NCI-H345 treated with DMSO at 0.1 percent for 48 hours (cell line): ENCODE results near the gene AUTS2.

ENCODE experiments used
- DNase-seq: peaks from one replicate; lab custom pipeline; 2025; ENCODE audit not compliant: unreplicated experiment; lab: John Stamatoyannopoulos, UW

Gene AUTS2

DNA sequence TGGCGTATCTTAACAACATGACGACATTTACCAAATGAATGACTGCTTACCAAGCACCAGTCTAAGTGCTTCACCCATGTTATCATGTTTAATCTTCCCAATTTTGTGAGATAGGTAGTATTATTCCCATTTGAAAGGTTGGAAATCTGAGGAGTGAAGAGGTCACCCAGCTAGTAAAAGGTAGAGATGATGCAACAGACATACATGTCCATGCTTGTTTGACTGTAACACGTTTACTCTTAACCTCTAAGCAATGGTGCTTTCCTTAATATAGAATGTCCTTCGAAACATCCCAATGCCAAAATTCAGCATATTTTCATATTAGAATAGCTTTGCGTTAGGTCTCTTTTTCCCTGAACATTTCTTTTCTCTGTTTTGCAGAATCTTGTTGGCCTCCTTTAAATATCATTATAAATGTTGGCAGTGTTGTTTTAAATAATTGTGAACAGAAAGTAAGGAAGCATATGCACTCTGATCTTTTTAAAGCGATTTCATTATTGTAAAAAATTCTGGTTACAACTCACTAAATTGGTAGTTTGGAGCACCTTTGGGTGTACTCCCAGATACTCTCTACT is 722.8 kb downstream of the AUTS2 start:
- DNase-seq = no peak

DNA sequence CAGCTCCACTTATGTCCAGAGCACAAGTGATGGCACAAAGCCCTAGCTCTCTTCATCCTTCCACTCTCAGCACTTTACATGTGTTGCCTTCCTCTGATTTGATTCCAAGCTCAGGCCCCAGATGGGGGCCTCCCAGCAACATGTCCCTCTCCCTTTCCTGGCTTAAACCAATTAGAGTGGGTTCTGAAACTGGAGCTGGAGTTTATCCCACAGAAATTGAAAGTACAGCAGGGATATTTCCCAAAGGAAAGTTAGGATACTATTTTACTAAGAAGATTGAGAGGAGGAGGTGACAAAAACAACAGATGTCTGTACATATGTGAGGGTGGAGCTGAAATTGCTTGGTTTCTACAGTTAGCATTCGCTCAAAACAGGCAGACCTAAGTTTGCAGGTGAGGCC is 724.6 kb downstream of the AUTS2 start:
- DNase-seq = no peak

DNA sequence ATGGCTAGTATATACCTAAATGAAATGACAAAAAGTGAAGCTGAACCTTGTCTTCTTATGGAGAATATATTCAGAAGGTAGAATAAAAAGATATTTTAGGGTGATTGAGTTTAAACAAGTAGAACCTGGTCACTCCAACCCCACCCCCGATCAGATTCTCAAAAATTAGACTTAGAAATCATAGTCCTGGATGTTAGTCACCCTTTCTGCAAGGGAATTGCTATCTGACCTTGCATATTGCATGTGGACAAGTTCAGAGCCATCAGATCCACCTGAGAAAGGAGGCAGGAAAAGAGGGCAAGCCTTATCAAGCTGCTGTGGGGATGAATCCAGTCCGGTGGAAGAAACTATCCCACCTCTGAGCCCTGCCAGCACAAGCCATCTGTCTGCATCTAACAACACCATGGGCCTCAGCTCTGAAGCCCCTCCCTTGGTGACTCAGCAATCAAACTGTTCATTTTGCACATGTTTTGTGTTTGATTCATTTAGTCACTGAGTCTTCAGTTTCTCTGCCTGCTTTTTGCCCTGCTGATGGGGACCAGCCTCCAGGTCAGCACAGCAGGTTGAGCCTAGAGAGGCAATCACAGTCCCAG is 727.3 kb downstream of the AUTS2 start:
- no peak for DNase-seq

DNA sequence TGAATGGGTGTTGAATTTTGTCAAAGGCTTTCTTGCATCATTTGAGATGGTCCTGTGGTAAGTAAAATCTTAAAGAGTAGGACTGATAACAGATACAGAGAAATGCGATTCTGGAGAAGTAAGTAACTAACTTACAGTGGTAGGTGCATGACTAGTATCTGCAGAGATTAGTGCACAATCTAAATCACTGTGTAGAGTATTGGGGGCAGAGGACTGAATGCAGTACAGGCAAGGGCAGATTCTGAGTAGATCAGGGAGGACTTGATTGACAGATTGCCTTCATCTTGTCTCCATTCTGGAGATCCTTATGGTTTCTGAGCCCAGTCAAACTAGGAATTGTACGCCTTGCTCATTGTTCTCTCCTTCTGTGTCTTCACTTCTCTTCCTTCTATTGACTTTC is 736.0 kb downstream of the AUTS2 start:
- no peak for DNase-seq

DNA sequence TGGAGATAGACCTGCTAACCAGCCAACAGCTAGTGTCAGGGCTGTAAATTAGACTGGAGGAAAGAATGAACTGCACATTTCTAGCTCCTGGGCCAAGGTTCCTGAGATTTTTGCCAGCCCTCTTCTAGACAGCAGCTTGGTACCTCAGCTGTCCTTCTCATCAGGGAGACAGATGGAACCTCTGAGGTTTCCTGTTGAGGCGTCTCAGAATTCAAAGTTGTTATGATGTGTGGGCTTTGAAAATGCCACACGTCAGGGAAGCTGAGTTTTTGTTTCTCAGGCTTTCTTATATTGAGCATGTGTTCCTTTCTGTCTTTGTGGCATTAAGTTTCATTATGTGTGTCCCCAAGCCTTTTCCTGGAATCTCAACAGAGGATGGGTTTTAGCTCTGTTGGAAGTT is 736.6 kb downstream of the AUTS2 start:
- DNase-seq = no peak

DNA sequence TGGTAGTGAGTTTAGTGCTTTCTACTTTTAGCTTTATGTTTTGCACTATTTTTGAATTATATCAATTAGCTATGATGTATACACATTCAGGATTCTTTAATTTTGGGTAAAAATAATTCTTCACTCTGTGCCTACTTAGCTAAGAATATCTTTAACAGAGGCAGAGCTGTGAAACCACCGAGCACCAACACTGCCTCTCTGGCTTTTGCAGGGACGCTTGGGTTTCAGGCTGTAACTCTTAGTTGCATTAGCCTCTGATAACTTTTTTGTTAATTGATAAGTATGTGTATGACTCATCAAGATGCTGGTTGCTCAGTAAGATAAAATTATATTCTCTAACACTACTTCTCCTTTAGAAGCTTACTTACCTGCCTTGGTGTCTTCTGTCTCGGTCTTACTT is 738.3 kb downstream of the AUTS2 start:
- no peak for DNase-seq

DNA sequence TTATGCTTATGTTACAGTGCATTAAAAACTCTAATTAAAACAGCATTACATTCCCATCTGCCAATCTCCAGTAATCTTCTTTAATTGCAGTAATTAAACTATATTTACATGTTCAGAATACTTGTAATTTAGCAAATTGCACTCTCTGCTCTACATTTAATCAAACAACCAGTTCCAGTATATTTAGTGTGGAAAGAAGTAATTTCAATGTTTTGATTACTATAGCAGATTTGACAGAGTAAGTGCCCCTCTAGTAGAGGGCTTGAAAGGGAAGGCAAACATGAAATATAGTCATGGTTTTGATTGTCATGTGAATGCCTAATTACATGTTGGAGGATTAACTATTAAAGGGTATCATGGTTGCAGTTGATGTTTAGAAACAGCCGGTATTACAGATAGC is 739.7 kb downstream of the AUTS2 start:
- no peak for DNase-seq

- no peak for DNase-seq
Observed at GRCh38 chr7:70340236-70340635, 742.0 kb downstream of the AUTS2 start.

- no peak for DNase-seq
Observed at GRCh38 chr7:70341446-70341845, 743.2 kb downstream of the AUTS2 start.

DNA sequence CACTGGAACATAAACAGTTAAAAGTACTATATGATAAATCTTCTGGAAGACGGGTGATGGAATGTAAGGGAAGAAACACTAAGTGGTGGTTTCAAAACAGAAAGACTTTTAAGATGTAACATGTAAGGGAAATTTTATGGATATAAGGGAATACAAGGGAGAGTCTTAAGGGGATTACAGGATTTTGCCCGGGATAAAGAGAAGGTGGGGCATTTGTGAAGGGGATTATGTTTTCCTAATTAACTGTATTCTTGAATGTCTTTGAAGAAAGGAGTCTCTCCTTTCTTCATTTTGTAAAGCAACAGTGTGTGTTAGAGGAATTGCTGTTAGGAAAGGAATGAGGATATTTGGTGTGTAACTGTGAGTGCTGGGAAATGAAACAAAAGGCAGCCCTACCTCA is 745.2 kb downstream of the AUTS2 start:
- DNase-seq = no peak

- no peak for DNase-seq
Observed at GRCh38 chr7:70344726-70345125, 746.5 kb downstream of the AUTS2 start.

- no peak for DNase-seq
Observed at GRCh38 chr7:70346844-70347462, 748.7 kb downstream of the AUTS2 start.

DNA sequence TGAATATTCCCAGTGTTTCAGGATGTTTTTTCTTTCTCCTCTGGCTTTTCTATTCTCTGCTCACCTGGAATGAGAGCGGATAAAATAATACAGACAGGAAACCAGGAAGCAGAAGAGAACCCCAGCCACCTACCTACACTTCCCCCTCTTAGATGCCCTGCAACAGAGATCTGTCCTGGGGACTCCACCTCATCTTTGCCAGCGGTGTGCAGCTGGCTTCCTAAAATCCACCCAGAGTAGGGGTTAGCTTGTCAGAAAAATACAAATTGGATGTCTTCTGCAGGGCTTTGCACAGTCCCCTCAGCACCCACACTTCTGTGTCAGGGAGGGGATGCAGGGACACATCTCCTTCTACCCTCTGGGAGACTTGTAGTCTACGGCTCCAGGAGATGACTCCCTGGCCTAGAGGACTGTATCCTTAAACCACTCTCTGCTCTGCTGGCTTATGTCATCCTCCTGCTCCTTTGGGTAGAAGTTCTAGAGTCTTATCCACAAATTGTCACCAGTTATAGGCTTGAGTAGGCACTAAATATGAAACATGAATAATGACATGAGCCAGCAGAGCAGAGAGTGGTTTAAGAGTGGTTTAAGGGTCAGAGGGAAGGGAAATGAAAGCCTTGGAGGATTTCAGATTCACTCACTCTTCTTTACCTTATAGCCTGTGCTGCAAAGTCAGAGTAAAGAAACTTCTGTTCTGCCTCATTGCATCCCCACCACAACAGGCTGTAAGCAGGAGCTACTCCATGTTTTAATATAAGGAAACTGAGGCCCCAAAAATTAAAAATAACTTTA is 749.4 kb downstream of the AUTS2 start:
- no peak for DNase-seq

GRCh38 chr7:70349031-70349430 is 750.8 kb downstream of the AUTS2 start:
- DNase-seq = no peak

- no peak for DNase-seq
Observed at GRCh38 chr7:70349819-70350218, 751.5 kb downstream of the AUTS2 start.

DNA sequence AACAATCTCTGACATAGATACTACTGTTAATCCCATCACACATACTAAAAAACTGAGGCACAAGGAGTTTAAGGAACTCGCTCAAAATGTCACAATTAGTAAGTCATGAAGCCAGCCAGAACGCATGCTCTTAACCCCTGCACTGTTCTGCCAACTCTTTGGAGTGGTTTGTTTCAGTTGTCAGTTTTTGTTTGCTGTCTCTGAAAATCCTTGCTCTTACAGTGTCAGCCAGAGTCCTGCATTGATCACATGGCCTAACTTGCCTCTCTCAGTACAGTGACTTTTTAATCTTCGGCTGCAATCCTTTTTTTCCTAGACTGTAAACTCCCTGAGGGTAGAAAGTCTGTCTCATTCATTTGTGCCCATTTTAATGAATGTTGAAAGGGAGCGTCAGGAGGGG is 753.8 kb downstream of the AUTS2 start:
- no peak for DNase-seq

DNA sequence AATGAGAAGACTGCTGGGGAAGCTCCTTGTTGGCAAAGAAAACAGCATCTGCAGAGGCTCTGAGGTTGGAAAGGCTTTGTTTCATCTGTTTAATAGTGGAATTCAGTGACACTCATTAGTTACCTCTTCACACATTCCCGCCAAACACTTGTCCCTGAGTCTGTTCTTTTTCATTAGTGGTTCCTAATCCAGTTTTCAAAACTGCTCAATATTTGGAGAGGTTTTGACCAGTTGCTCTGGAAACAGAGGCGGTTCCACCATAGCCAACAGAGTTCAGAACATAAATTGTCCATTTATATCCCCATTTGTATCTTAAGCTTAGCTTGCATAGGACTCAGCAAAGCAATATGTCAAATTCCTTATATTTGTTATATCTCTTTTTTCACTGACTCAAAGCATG is 754.6 kb downstream of the AUTS2 start:
- no peak for DNase-seq

DNA sequence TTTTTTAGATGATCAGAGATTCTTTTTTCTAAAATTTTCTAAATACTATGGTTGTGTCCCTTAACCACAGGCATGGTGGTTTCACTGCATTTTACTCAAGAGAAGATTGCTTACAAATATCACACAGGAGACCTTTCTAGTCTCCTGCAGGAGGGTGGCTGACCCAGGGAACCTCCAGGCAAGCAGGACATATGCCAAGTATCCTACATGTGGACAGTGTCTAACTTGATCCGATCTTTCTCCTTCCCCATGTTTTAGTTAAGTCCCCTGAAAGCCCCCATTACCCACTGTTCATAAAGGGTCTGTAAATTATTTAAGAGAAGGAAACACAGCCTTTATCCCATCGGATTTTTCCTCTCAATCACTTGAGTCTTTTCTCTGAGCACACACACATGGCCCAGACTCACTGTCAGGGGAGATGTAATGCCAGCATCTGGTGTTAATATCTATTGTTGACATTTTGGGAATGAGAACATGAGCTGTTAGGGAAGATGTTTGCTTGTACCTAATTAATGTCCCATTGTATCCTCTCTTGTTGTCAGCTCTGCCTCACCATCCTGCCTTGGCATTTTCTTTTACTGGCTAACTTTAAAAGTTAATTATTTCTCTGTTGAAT is 755.2 kb downstream of the AUTS2 start:
- DNase-seq = no peak

DNA sequence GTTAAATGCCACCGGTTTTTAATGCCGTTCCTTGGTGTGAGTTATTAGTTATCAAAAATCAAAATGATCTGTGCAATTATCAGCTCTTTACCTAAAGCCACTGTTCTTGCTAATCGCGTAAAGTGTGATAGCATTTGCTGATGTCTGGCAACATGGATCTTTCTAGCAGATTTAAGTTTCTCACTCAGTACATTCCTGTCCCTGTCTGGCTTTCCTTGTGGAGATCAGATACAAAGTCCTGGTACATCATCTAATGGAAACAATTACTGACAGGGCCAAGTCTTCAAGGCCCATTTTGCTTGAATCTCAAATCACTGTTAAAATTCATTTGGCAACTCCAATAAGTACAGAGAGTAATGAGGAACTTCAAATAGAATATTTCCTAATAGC is 755.7 kb downstream of the AUTS2 start:
- DNase-seq = no peak

- no peak for DNase-seq
Observed at GRCh38 chr7:70354409-70355169, 756.3 kb downstream of the AUTS2 start.
